GM23248 (cell line): Measurements from ENCODE around the gene CCZ1.
"Not testable (repeated sequence)": the region's sequence is repeated elsewhere in the genome, so short reads cannot be mapped to it uniquely, and the experiment has no call there.

Experiments
- EZH2 ChIP-seq: fragments of 200-600 bp; sonication (generic); IDR thresholded peaks from 2 replicates; pipeline ENCODE4 v1.6.1; 2018; ENCODE audit warnings: antibody characterized with exemption, mild to moderate bottlenecking; ENCODE audit not compliant: insufficient read depth, poor library complexity, severe bottlenecking
- EZH2phosphoT487 ChIP-seq: fragments of 200-600 bp; sonication (generic); IDR thresholded peaks from 2 replicates; pipeline ENCODE4 v1.6.1; 2018; ENCODE audit warnings: antibody characterized with exemption, moderate library complexity, mild to moderate bottlenecking, low read depth; ENCODE audit not compliant: insufficient read depth

GRCh38 chr7:5970347-5970911, 71.9 kb downstream of the CCZ1 start, which contains the start of gene RSPH10B:
- TF ChIP-seq EZH2, EZH2phosphoT487: not testable (repeated sequence)
